ENCODE results near the gene YJU2.

- TF ChIP-seq ZNF274 (IDR thresholded peaks at IDR 0.05; ENCODE audit: low read depth, low read length) (no peak), YY1 (IDR thresholded peaks at IDR 0.05; ENCODE audit: insufficient read depth, insufficient read length) (no peak), SUZ12 (IDR thresholded peaks at IDR 0.05; ENCODE audit: extremely low read depth, insufficient read depth, insufficient read length) (no peak)
Measured at GRCh38 chr19:4278419-4279266, 31.8 kb downstream of the YJU2 start, which contains the start of gene SHD.
